Activated T-helper 2 cell treated with anti-CD3 and anti-CD28 coated beads, Interferon-gamma antibody, Interleukin-2, Interleukin-4, amounts not matched to agents 10 μg/mL and 5 μg/mL and 100 μg/mL, durations not matched to agents 14 hours and 24 hours and 36 hours (primary cell): ENCODE measurements around the gene NALCN. TPM values are rescaled to one million over a fixed set of nuclear protein-coding genes. Genes with fewer than 3 reads are reported as not detected.
"Not testable (repeated sequence)": the region's sequence is repeated elsewhere in the genome, so short reads cannot be mapped to it uniquely, and the experiment has no call there.

Experiments used
- DNase-seq: peaks from one replicate; pipeline ENCODE4 v3.0.0; 2021; ENCODE audit warnings: low spot score
- H3K27ac Mint-ChIP-seq: one replicate; pipeline ENCODE4 v1.8.0; 2021; ENCODE audit warnings: mixed read lengths
- H3K27me3 Mint-ChIP-seq: one replicate; pipeline ENCODE4 v1.8.0; 2021; ENCODE audit warnings: low read depth, mixed read lengths
- H3K36me3 Mint-ChIP-seq: one replicate; pipeline ENCODE4 v1.8.0; 2021; ENCODE audit warnings: low read depth, mixed read lengths
- H3K4me1 Mint-ChIP-seq: one replicate; pipeline ENCODE4 v1.8.0; 2021; ENCODE audit warnings: low read depth, mixed read lengths
- H3K4me3 Mint-ChIP-seq: one replicate; pipeline ENCODE4 v1.8.0; 2021; ENCODE audit warnings: low read depth, mild to moderate bottlenecking, moderate library complexity, mixed read lengths
- H3K9me3 Mint-ChIP-seq: one replicate; pipeline ENCODE4 v1.8.0; 2021; ENCODE audit warnings: mixed read lengths
- intact Hi-C: fragments of 100-400 bp; cut with micrococcal nuclease; formaldehyde crosslinking; loops from one replicate; pipeline ENCODE4 v1.15.1; 2023
- total RNA-seq: library from RNA; stranded (reverse); gene quantifications from 2 replicates; pipeline ENCODE4 v1.2.3, GENCODE V29; 2022

Gene NALCN
- total RNA-seq, 1 donor from 2014 or later, result not detected

- Mint-ChIP-seq H3K4me3 (no peak overlapping the region), H3K36me3 (no peaks in the 10 kb centered on the region), H3K4me1 (no peaks in the 10 kb centered on the region), H3K27ac (no peak overlapping the region), H3K27me3 (no peaks in the 10 kb centered on the region), H3K9me3 (no peaks in the 10 kb centered on the region)
- intact Hi-C loops, result no loop called here
- DNase-seq, result no peak
Measured at GRCh38 chr13:101346942-101347728, 69.2 kb downstream of the NALCN start.

- no peak overlapping the region for H3K4me3 Mint-ChIP-seq
- H3K9me3 Mint-ChIP-seq, result no peaks in the 10 kb centered on the region
- H3K4me1 Mint-ChIP-seq, result no peaks in the 10 kb centered on the region
- no peaks in the 10 kb centered on the region for H3K36me3 Mint-ChIP-seq
- no peak overlapping the region for H3K27ac Mint-ChIP-seq
- no peaks in the 10 kb centered on the region for H3K27me3 Mint-ChIP-seq
- DNase-seq, result no peak
- intact Hi-C loops, result no loop called here
Measured at GRCh38 chr13:101346161-101346560, 70.1 kb downstream of the NALCN start.

GRCh38 chr13:101343128-101343787 is 73.0 kb downstream of the NALCN start:
- H3K4me3 Mint-ChIP-seq, result no peak overlapping the region
- no peaks in the 10 kb centered on the region for H3K4me1 Mint-ChIP-seq
- no peaks in the 10 kb centered on the region for H3K9me3 Mint-ChIP-seq
- H3K27ac Mint-ChIP-seq, result no peak overlapping the region
- H3K27me3 Mint-ChIP-seq, result no peaks in the 10 kb centered on the region
- DNase-seq, result no peak
- H3K36me3 Mint-ChIP-seq, result no peaks in the 10 kb centered on the region
- intact Hi-C loops, result no loop called here

- Mint-ChIP-seq H3K4me3 (no peak overlapping the region), H3K9me3 (no peaks in the 10 kb centered on the region), H3K27ac (no peak overlapping the region), H3K4me1 (no peaks in the 10 kb centered on the region), H3K36me3 (no peaks in the 10 kb centered on the region), H3K27me3 (no peaks in the 10 kb centered on the region)
- DNase-seq, result no peak
- intact Hi-C loops, result no loop called here
Measured at GRCh38 chr13:101341464-101341863, 74.8 kb downstream of the NALCN start.

GRCh38 chr13:101339202-101339601 is 77.1 kb downstream of the NALCN start:
- Mint-ChIP-seq H3K36me3 (no peaks in the 10 kb centered on the region), H3K27me3 (no peaks in the 10 kb centered on the region), H3K27ac (no peak overlapping the region), H3K4me1 (no peaks in the 10 kb centered on the region), H3K4me3 (no peak overlapping the region), H3K9me3 (no peaks in the 10 kb centered on the region)
- no peak for DNase-seq
- intact Hi-C loops, result no loop called here

- Mint-ChIP-seq H3K27me3 (no peaks in the 10 kb centered on the region), H3K4me1 (no peaks in the 10 kb centered on the region), H3K9me3 (no peaks in the 10 kb centered on the region), H3K4me3 (no peak overlapping the region), H3K36me3 (no peaks in the 10 kb centered on the region), H3K27ac (no peak overlapping the region)
- intact Hi-C loops, result no loop called here
- no peak for DNase-seq
Measured at GRCh38 chr13:101332583-101332982, 83.7 kb downstream of the NALCN start.

GRCh38 chr13:101331731-101332130 is 84.6 kb downstream of the NALCN start:
- Mint-ChIP-seq H3K27me3 (no peaks in the 10 kb centered on the region), H3K27ac (no peak overlapping the region), H3K36me3 (no peaks in the 10 kb centered on the region), H3K4me1 (no peaks in the 10 kb centered on the region), H3K9me3 (no peaks in the 10 kb centered on the region), H3K4me3 (no peak overlapping the region)
- intact Hi-C loops, result no loop called here
- DNase-seq, result no peak

GRCh38 chr13:101327871-101328270 is 88.4 kb downstream of the NALCN start:
- no peak overlapping the region for H3K4me3 Mint-ChIP-seq
- H3K9me3 Mint-ChIP-seq, result no peaks in the 10 kb centered on the region
- intact Hi-C loops, result no loop called here
- H3K36me3 Mint-ChIP-seq, result no peaks in the 10 kb centered on the region
- no peaks in the 10 kb centered on the region for H3K27me3 Mint-ChIP-seq
- H3K27ac Mint-ChIP-seq, result no peak overlapping the region
- H3K4me1 Mint-ChIP-seq, result no peaks in the 10 kb centered on the region
- DNase-seq, result no peak

- Mint-ChIP-seq H3K4me1 (no peaks in the 10 kb centered on the region), H3K4me3 (no peak overlapping the region), H3K36me3 (no peaks in the 10 kb centered on the region), H3K27ac (no peak overlapping the region), H3K27me3 (no peaks in the 10 kb centered on the region), H3K9me3 (no peaks in the 10 kb centered on the region)
- intact Hi-C loops, result no loop called here
- no peak for DNase-seq
Measured at GRCh38 chr13:101326710-101327109, 89.6 kb downstream of the NALCN start.

GRCh38 chr13:101325423-101325822 is 90.9 kb downstream of the NALCN start:
- intact Hi-C loops, result no loop called here
- Mint-ChIP-seq H3K9me3 (no peaks in the 10 kb centered on the region), H3K4me1 (no peaks in the 10 kb centered on the region), H3K27me3 (no peaks in the 10 kb centered on the region), H3K4me3 (no peak overlapping the region), H3K27ac (no peak overlapping the region), H3K36me3 (no peaks in the 10 kb centered on the region)
- DNase-seq, result no peak

- Mint-ChIP-seq H3K4me1 (no peaks in the 10 kb centered on the region), H3K4me3 (no peak overlapping the region), H3K27me3 (no peaks in the 10 kb centered on the region), H3K27ac (no peak overlapping the region), H3K36me3 (no peaks in the 10 kb centered on the region), H3K9me3 (no peaks in the 10 kb centered on the region)
- DNase-seq, result no peak
- intact Hi-C loops, result no loop called here
Measured at GRCh38 chr13:101323601-101324000, 92.7 kb downstream of the NALCN start.

GRCh38 chr13:101317986-101318523 is 98.3 kb downstream of the NALCN start:
- intact Hi-C loops, result no loop called here
- no peaks in the 10 kb centered on the region for H3K36me3 Mint-ChIP-seq
- no peaks in the 10 kb centered on the region for H3K9me3 Mint-ChIP-seq
- H3K27ac Mint-ChIP-seq, result no peak overlapping the region
- no peak overlapping the region for H3K4me3 Mint-ChIP-seq
- DNase-seq, result no peak
- no peaks in the 10 kb centered on the region for H3K27me3 Mint-ChIP-seq
- no peaks in the 10 kb centered on the region for H3K4me1 Mint-ChIP-seq

GRCh38 chr13:101313479-101313878 is 102.8 kb downstream of the NALCN start:
- H3K9me3 Mint-ChIP-seq, H3K27me3 Mint-ChIP-seq, H3K4me3 Mint-ChIP-seq, H3K27ac Mint-ChIP-seq, intact Hi-C loops, DNase-seq, H3K4me1 Mint-ChIP-seq, H3K36me3 Mint-ChIP-seq: not testable (repeated sequence)
